ENCODE results near the gene IL1B. TPM values are rescaled to one million over a fixed set of nuclear protein-coding genes. Genes with fewer than 3 reads are reported as not detected.

IL1B gene
- total RNA-seq, 2 experiments from 2014 or later = not detected

DNA sequence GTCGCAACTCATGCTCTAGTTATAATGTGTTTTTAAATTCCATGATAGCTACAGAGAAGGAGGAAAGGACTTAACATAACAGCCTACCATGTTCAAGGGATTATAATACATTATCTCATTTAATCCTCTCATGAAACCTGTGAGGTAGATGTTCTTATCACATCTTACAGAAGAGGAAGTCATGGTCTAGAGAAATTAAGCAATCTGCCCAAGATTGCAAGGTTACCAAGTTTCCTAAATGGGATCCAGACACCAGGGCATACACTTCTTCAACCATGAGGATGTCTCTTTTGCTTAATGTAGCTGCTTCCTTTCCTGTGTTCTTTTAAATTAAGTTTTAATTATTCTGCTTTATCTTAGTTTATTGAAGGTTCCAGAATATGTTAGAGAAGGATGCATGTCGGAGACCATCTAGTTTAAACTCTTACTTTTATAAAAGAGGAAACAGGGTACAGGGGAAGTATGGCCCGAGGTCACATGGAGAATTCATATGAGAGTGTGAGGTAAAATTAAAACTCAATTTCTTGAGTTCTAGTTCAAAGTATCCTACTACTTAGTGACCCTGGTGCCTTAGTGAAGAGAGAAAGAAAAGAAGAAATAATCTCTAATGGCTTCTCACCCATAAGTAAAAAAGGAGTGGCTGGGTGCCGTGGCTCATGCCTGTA, 48.7 kb downstream of the IL1B start:
- TF ChIP-seq EZH2phosphoT487 (IDR thresholded peaks at IDR 0.05; ENCODE audit: borderline replicate concordance, low read depth, low read length) = no peak
- TF ChIP-seq CTCF (conservative IDR thresholded peaks at IDR 0.05; ENCODE audit: low read length) = no peak
- Histone ChIP-seq H3K4me1 (ENCODE audit: insufficient read depth, low read length, poor library complexity, severe bottlenecking) (peaks cover 2% of the 10 kb centered on the region), H4K20me1 (ENCODE audit: insufficient read depth, low read length) (no peaks in the 10 kb centered on the region), H3K9me3 (ENCODE audit: low read length) (no peaks in the 10 kb centered on the region), H3K79me2 (ENCODE audit: insufficient read depth, low read depth, low read length) (no peaks in the 10 kb centered on the region), H3K9me2 (ENCODE audit: insufficient read depth, low read length) (no peaks in the 10 kb centered on the region), H3K36me3 (ENCODE audit: insufficient read depth, low read length) (no peaks in the 10 kb centered on the region), H3K4me2 (ENCODE audit: low read length) (no peak overlapping the region), H2AFZ (ENCODE audit: low read length) (no peak overlapping the region), H3K27ac (ENCODE audit: low read depth, low read length, poor library complexity, severe bottlenecking) (no peak overlapping the region), H3K4me3 (ENCODE audit: low read depth, low read length, poor library complexity, severe bottlenecking) (no peak overlapping the region)
- ChIA-PET CTCF (ENCODE audit: unreplicated experiment) (no interaction called here), POLR2A (interaction anchor here (1.6 kb wide), 1 partner anchor 7 kb away, joined by 5 read pairs; no protein-coding TSS in a partner anchor)
- intact Hi-C loops (cut with micrococcal nuclease; ENCODE audit: unreplicated experiment) = no loop called here
- no peak for DNase-seq (ENCODE audit: low spot score)
- BruUV-seq (replicated peaks) = no TSS peak

DNA sequence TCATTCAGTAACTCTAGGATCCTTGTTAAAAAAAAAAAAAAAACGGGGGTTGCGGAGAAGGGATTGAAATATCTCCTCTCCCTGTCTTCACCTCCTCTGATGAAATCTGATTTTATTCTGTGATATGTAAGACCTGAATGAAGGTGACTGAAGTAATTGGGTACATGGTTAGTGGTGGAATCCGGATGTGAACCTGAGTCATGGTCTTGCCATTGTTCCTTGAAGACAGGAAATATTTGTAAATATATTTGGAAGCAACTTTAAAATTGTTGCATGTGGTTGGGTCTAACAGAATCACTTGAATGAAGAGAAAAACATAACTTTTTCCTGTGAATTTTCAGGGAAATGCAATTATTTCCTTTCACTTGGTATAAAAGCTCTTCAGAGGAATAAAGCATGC, 49.3 kb downstream of the IL1B start:
- Histone ChIP-seq H3K79me2 (ENCODE audit: insufficient read depth, low read depth, low read length) (no peaks in the 10 kb centered on the region), H3K9me2 (ENCODE audit: insufficient read depth, low read length) (no peaks in the 10 kb centered on the region), H4K20me1 (ENCODE audit: insufficient read depth, low read length) (no peaks in the 10 kb centered on the region), H3K27ac (ENCODE audit: low read depth, low read length, poor library complexity, severe bottlenecking) (no peak overlapping the region), H3K9me3 (ENCODE audit: low read length) (no peaks in the 10 kb centered on the region), H2AFZ (ENCODE audit: low read length) (no peak overlapping the region), H3K36me3 (ENCODE audit: insufficient read depth, low read length) (no peaks in the 10 kb centered on the region), H3K4me1 (ENCODE audit: insufficient read depth, low read length, poor library complexity, severe bottlenecking) (peaks cover 7% of the 10 kb centered on the region), H3K4me2 (ENCODE audit: low read length) (no peak overlapping the region), H3K4me3 (ENCODE audit: low read depth, low read length, poor library complexity, severe bottlenecking) (no peak overlapping the region)
- no peak for DNase-seq (ENCODE audit: low spot score)
- POLR2A ChIA-PET = no interaction called here
- TF ChIP-seq CTCF (conservative IDR thresholded peaks at IDR 0.05; ENCODE audit: low read length) (no peak), EZH2phosphoT487 (IDR thresholded peaks at IDR 0.05; ENCODE audit: borderline replicate concordance, low read depth, low read length) (no peak)
- CTCF ChIA-PET (ENCODE audit: unreplicated experiment) = no interaction called here
- intact Hi-C loops (cut with micrococcal nuclease; ENCODE audit: unreplicated experiment) = no loop called here
- BruUV-seq (replicated peaks) = no TSS peak
